Mononuclear cell (primary cell): ENCODE results near the gene NCOA1. TPM values are rescaled to one million over a fixed set of nuclear protein-coding genes. Genes with fewer than 3 reads are reported as not detected.
"Not testable (repeated sequence)": the region's sequence is repeated elsewhere in the genome, so short reads cannot be mapped to it uniquely, and the experiment has no call there.

Source experiments
- H3K27me3 ChIP-seq: 2 replicates; pipeline ENCODE4 v1.6.0; 2011; ENCODE audit warnings: low read length, control low read depth; ENCODE audit not compliant: insufficient read depth
- H3K4me1 ChIP-seq: 2 replicates; pipeline ENCODE4 v1.5.1; 2011; ENCODE audit warnings: mild to moderate bottlenecking, low read length, control low read depth; ENCODE audit not compliant: insufficient read depth
- H3K4me3 ChIP-seq: 2 replicates; pipeline ENCODE4 v1.5.1; 2011; ENCODE audit warnings: mild to moderate bottlenecking, low read length, moderate library complexity
- H3K9me3 ChIP-seq: 2 replicates; pipeline ENCODE4 v1.5.1; 2011; ENCODE audit warnings: low read depth, mild to moderate bottlenecking, control low read depth, low read length
- total RNA-seq: library from RNA; depleted of rRNA; stranded (reverse); fragments of >200 nt; gene quantifications from one replicate; pipeline ENCODE4 v1.2.3, GENCODE V29; 2012

Gene NCOA1
- total RNA-seq, 1 donor: 53.2 TPM

GRCh38 chr2:24552836-24553235 lies 61.8 kb downstream of the NCOA1 start:
- H3K27me3 ChIP-seq: no peaks in the 10 kb centered on the region
- no peak overlapping the region for H3K4me3 ChIP-seq
- no peaks in the 10 kb centered on the region for H3K4me1 ChIP-seq
- no peaks in the 10 kb centered on the region for H3K9me3 ChIP-seq

GRCh38 chr2:24558781-24559472 lies 67.9 kb downstream of the NCOA1 start:
- Histone ChIP-seq H3K4me1 (peaks cover 6% of the 10 kb centered on the region), H3K4me3 (no peak overlapping the region), H3K9me3 (no peaks in the 10 kb centered on the region), H3K27me3 (no peaks in the 10 kb centered on the region)

- no peaks in the 10 kb centered on the region for H3K9me3 ChIP-seq
- H3K4me1 ChIP-seq: peaks cover 6% of the 10 kb centered on the region
- H3K27me3 ChIP-seq: no peaks in the 10 kb centered on the region
- H3K4me3 ChIP-seq: no peak overlapping the region
These were observed 68.5 kb downstream of the NCOA1 start for GRCh38 chr2:24559473-24560113.

GRCh38 chr2:24565537-24565936 lies 74.5 kb downstream of the NCOA1 start:
- Histone ChIP-seq H3K9me3 (no peaks in the 10 kb centered on the region), H3K4me3 (no peak overlapping the region), H3K4me1 (no peaks in the 10 kb centered on the region), H3K27me3 (no peaks in the 10 kb centered on the region)

GRCh38 chr2:24566209-24566608 lies 75.2 kb downstream of the NCOA1 start:
- Histone ChIP-seq H3K27me3 (no peaks in the 10 kb centered on the region), H3K4me1 (no peaks in the 10 kb centered on the region), H3K4me3 (no peak overlapping the region), H3K9me3 (no peaks in the 10 kb centered on the region)

- Histone ChIP-seq H3K9me3 (no peaks in the 10 kb centered on the region), H3K27me3 (no peaks in the 10 kb centered on the region), H3K4me1 (no peaks in the 10 kb centered on the region), H3K4me3 (no peak overlapping the region)
These were observed 75.6 kb downstream of the NCOA1 start for GRCh38 chr2:24566630-24567029.

- no peaks in the 10 kb centered on the region for H3K9me3 ChIP-seq
- H3K4me3 ChIP-seq: no peak overlapping the region
These were observed 77.5 kb downstream of the NCOA1 start for GRCh38 chr2:24568551-24568950.

GRCh38 chr2:24569565-24569964 lies 78.5 kb downstream of the NCOA1 start:
- not testable (repeated sequence) for H3K9me3 ChIP-seq, H3K27me3 ChIP-seq, H3K4me1 ChIP-seq, H3K4me3 ChIP-seq

More at GRCh38 chr2:24568551-24568950, 77.5 kb downstream of the NCOA1 start:
- H3K27me3 ChIP-seq: no peaks in the 10 kb centered on the region
- no peaks in the 10 kb centered on the region for H3K4me1 ChIP-seq

- no peaks in the 10 kb centered on the region for H3K27me3 ChIP-seq
- H3K9me3 ChIP-seq: no peaks in the 10 kb centered on the region
- no peaks in the 10 kb centered on the region for H3K4me1 ChIP-seq
- no peak overlapping the region for H3K4me3 ChIP-seq
These were observed 79.2 kb downstream of the NCOA1 start for GRCh38 chr2:24570225-24570624.

GRCh38 chr2:24571828-24572442 lies 80.9 kb downstream of the NCOA1 start:
- H3K9me3 ChIP-seq: no peaks in the 10 kb centered on the region
- H3K4me1 ChIP-seq: peaks cover 7% of the 10 kb centered on the region
- H3K4me3 ChIP-seq: no peak overlapping the region
- H3K27me3 ChIP-seq: no peaks in the 10 kb centered on the region

GRCh38 chr2:24576146-24576545 lies 85.1 kb downstream of the NCOA1 start:
- Histone ChIP-seq H3K4me3 (no peak overlapping the region), H3K4me1 (peaks cover 7% of the 10 kb centered on the region), H3K27me3 (no peaks in the 10 kb centered on the region), H3K9me3 (no peaks in the 10 kb centered on the region)

GRCh38 chr2:24576617-24577016 lies 85.6 kb downstream of the NCOA1 start:
- no peaks in the 10 kb centered on the region for H3K27me3 ChIP-seq
- H3K4me3 ChIP-seq: no peak overlapping the region
- peaks cover 7% of the 10 kb centered on the region for H3K4me1 ChIP-seq
- H3K9me3 ChIP-seq: no peaks in the 10 kb centered on the region

- Histone ChIP-seq H3K9me3 (no peaks in the 10 kb centered on the region), H3K4me1 (peaks cover 7% of the 10 kb centered on the region), H3K27me3 (no peaks in the 10 kb centered on the region), H3K4me3 (no peak overlapping the region)
These were observed 86.4 kb downstream of the NCOA1 start for GRCh38 chr2:24577481-24577880.

GRCh38 chr2:24579053-24579803 lies 88.2 kb downstream of the NCOA1 start:
- Histone ChIP-seq H3K9me3 (no peaks in the 10 kb centered on the region), H3K4me1 (peaks cover 7% of the 10 kb centered on the region), H3K4me3 (no peak overlapping the region), H3K27me3 (no peaks in the 10 kb centered on the region)

GRCh38 chr2:24580561-24580960 lies 89.5 kb downstream of the NCOA1 start:
- H3K4me3 ChIP-seq: no peak overlapping the region
- H3K27me3 ChIP-seq: no peaks in the 10 kb centered on the region
- H3K9me3 ChIP-seq: no peaks in the 10 kb centered on the region

More at GRCh38 chr2:24580561-24580960, 89.5 kb downstream of the NCOA1 start:
- H3K4me1 ChIP-seq: peaks cover 7% of the 10 kb centered on the region
